GM12878 (cell line): ENCODE results near the gene MN1. TPM values are rescaled to one million over a fixed set of nuclear protein-coding genes. Genes with fewer than 3 reads are reported as not detected.

Experiments
- ATAC-seq: fragments of 200-7000 bp; cut with Tn5 transposase; 3 replicates; pipeline ENCODE4 v1.9.1; 2020; ENCODE audit warnings: mild to moderate bottlenecking, moderate library complexity
- BruUV-seq: library from RNA; stranded (reverse); fragments of 400-500 nt; replicated peaks from 2 replicates; lab custom pipeline; 2021; lab: Mats Ljungman, UMichigan
- CTCF ChIA-PET: fragments of 300-600 bp; sonication (Branson Sonifier 250); formaldehyde crosslinking; extraction: SDS; loops from one replicate; lab custom pipeline; 2021; ENCODE audit warnings: inconsistent platforms; lab: Yijun Ruan, JAX
- POLR2A ChIA-PET: fragments of 350-600 bp; formaldehyde crosslinking; extraction: SDS; loops from one replicate; lab custom pipeline; 2021; ENCODE audit warnings: inconsistent platforms; lab: Charles Lee
- RAD21 ChIA-PET: fragments of 300-600 bp; sonication (Branson Sonifier 250); formaldehyde crosslinking; loops from one replicate; lab custom pipeline; 2023; ENCODE audit warnings: antibody characterized with exemption; ENCODE audit not compliant: unreplicated experiment; lab: Charles Lee
- SMC1A ChIA-PET: fragments of 300-600 bp; sonication (Branson Sonifier 250); formaldehyde crosslinking; loops from one replicate; lab custom pipeline; 2023; ENCODE audit not compliant: unreplicated experiment, uncharacterized antibody; lab: Charles Lee
- DNase-seq: peaks from one replicate; pipeline ENCODE4 v3.0.0-alpha.2; 2011; ENCODE audit warnings: low read depth, low spot score
- FAIRE-seq: peaks from 3 replicates; lab custom pipeline; 2011; peaks lifted over from hg19 to GRCh38; lab: Jason Lieb, UNC
- H2AFZ ChIP-seq: 2 replicates; pipeline ENCODE4 v1.6.0; 2011; ENCODE audit warnings: low read depth, low read length, control low read depth; ENCODE audit not compliant: control insufficient read depth
- H3K27ac ChIP-seq: 2 replicates; pipeline ENCODE4 v1.5.1; 2011; ENCODE audit warnings: control low read depth; ENCODE audit not compliant: control insufficient read depth, insufficient read depth
- H3K27me3 ChIP-seq, 2 experiments: replicated peaks in 1 of 2; 2 replicates each; pipeline versions ENCODE4 v1.6.0 to v1.6.1; 2011; ENCODE audit warnings: low read length in 1 of 2; ENCODE audit not compliant: control insufficient read depth in 2 of 2, insufficient read depth in 2 of 2
- H3K36me3 ChIP-seq, 2 experiments: 2 replicates each; pipeline ENCODE4 v1.5.1; 2011; ENCODE audit warnings: low read length in 1 of 2; ENCODE audit not compliant: control insufficient read depth in 2 of 2, insufficient read depth in 2 of 2
- H3K4me1 ChIP-seq: 2 replicates; pipeline ENCODE4 v1.6.1; 2011; ENCODE audit warnings: mild to moderate bottlenecking, low read length, moderate library complexity, mixed read lengths; ENCODE audit not compliant: control insufficient read depth, insufficient read depth
- H3K4me2 ChIP-seq: 2 replicates; pipeline ENCODE4 v1.6.0; 2011; ENCODE audit warnings: control low read depth; ENCODE audit not compliant: control insufficient read depth, insufficient read depth
- H3K4me3 ChIP-seq: fragments of 200-600 bp; sonication (generic); 2 replicates; pipeline ENCODE4 v1.5.1; 2016
- H3K79me2 ChIP-seq: 2 replicates; pipeline ENCODE4 v1.6.0; 2011; ENCODE audit warnings: low read length; ENCODE audit not compliant: control insufficient read depth, insufficient read depth
- H3K9ac ChIP-seq: 2 replicates; pipeline ENCODE4 v1.8.0; 2011; ENCODE audit warnings: low read length, control low read depth, mixed read lengths; ENCODE audit not compliant: control insufficient read depth, insufficient read depth
- H3K9me3 ChIP-seq: replicated peaks from 3 replicates; pipeline ENCODE4 v1.5.1; 2011; ENCODE audit warnings: mild to moderate bottlenecking, low read length; ENCODE audit not compliant: control insufficient read depth, insufficient read depth
- H4K20me1 ChIP-seq: 2 replicates; pipeline ENCODE4 v1.6.0; 2011; ENCODE audit not compliant: control insufficient read depth, insufficient read depth
- ATF2 ChIP-seq: IDR thresholded peaks from 2 replicates; pipeline ENCODE4 v1.6.1; 2012; ENCODE audit warnings: low read length, inconsistent platforms
- FOXK2 ChIP-seq: fragments of 450-650 bp; IDR thresholded peaks from 2 replicates; pipeline ENCODE4 v1.6.1; 2017; ENCODE audit warnings: mild to moderate bottlenecking, moderate library complexity
- IKZF2 ChIP-seq, 2 experiments: fragments of 450-650 bp; IDR thresholded peaks; 2 replicates each; pipeline ENCODE4 v1.6.1; 2017; ENCODE audit warnings: mild to moderate bottlenecking in 2 of 2, moderate library complexity in 2 of 2
- MTA2 ChIP-seq: fragments of 450-650 bp; IDR thresholded peaks from 2 replicates; pipeline ENCODE4 v1.6.1; 2016; ENCODE audit warnings: low read depth, mild to moderate bottlenecking, moderate library complexity
- PRDM15 ChIP-seq: fragments of 450-650 bp; formaldehyde crosslinking; IDR thresholded peaks from 2 replicates; pipeline ENCODE4 v1.4.0; 2020; ENCODE audit warnings: mild to moderate bottlenecking, moderate library complexity
- RAD51 ChIP-seq: fragments of 450-650 bp; IDR thresholded peaks from 2 replicates; pipeline ENCODE4 v1.6.1; 2016; ENCODE audit warnings: moderate library complexity, mild to moderate bottlenecking, inconsistent platforms
- RELB ChIP-seq: fragments of 450-650 bp; IDR thresholded peaks from 2 replicates; pipeline ENCODE4 v1.6.1; 2017; ENCODE audit warnings: low read depth, mild to moderate bottlenecking, moderate library complexity
- SPI1 ChIP-seq: IDR thresholded peaks from 2 replicates; pipeline ENCODE4 v1.6.1; 2011; ENCODE audit warnings: low read depth, mild to moderate bottlenecking, low read length, moderate library complexity, borderline replicate concordance; ENCODE audit not compliant: insufficient read depth
- STAT3 ChIP-seq: IDR thresholded peaks from 2 replicates; pipeline ENCODE4 v1.6.1; 2011; ENCODE audit warnings: low read depth, low read length, improper control_type of control experiment
- WGBS: methylation state at CpG from one replicate; pipeline ENCODE4 v1.1.6; 2016; ENCODE audit warnings: low lambda C conversion rate; ENCODE audit not compliant: insufficient replicate concordance, insufficient coverage; ENCODE audit errors: missing lambda C conversion rate; 5-methylcytosine and 5-hydroxymethylcytosine counted together
- in situ Hi-C: fragments of 300-500 bp; cut with MboI; formaldehyde crosslinking; loops from 9 replicates; pipeline ENCODE4 v1.14.3; 2018; ENCODE audit warnings: mixed read lengths
- intact Hi-C: fragments of 100-400 bp; cut with micrococcal nuclease; formaldehyde crosslinking; loops from one replicate; pipeline ENCODE4 v1.14.2; 2022; ENCODE audit not compliant: unreplicated experiment
- polyA plus RNA-seq, 11 experiments: library from polyadenylated mRNA; depleted of rRNA in 4 of 11; unstranded in 6 of 11; stranded (reverse) in 5 of 11; fragments of >200 nt; fragmentation: Nextera tagmentation in 4 of 11; fragmentation: Illumina TruSeq in 1 of 11; extraction: Ambion mirVana in 4 of 11; extraction: Trizol in 1 of 11; gene quantifications; 1 replicate in 1 of 11; 2 replicates in 10 of 11; pipeline versions ENCODE4 v1.2.1 to v1.2.3, GENCODE V29; 2011 to 2016; ENCODE audit warnings: inconsistent platforms in 2 of 11, missing spikeins in 2 of 11, low read depth in 1 of 11
- total RNA-seq, 4 experiments: library from RNA; depleted of rRNA in 3 of 4; stranded (reverse); fragments of >200 nt in 3 of 4; fragmentation: Illumina TruSeq in 1 of 4; extraction: Trizol in 1 of 4; gene quantifications; 2 replicates each; pipeline versions ENCODE4 v1.2.1 to v1.2.3, GENCODE V29; 2013 to 2021
- TF ChIP-seq, protein P1 (sequence below): fragments of 450-650 bp; IDR thresholded peaks from 2 replicates; pipeline ENCODE4 v1.6.1; 2016; ENCODE audit warnings: mild to moderate bottlenecking, moderate library complexity, borderline replicate concordance

Gene MN1
- total and polyA plus RNA-seq, 10 of the 15 experiments (the other 5 are each of a cell fraction or from before 2014, with no cell fraction given) = under 0.01 to 0.24 (median 0.03) TPM; not detected in 3

DNA sequence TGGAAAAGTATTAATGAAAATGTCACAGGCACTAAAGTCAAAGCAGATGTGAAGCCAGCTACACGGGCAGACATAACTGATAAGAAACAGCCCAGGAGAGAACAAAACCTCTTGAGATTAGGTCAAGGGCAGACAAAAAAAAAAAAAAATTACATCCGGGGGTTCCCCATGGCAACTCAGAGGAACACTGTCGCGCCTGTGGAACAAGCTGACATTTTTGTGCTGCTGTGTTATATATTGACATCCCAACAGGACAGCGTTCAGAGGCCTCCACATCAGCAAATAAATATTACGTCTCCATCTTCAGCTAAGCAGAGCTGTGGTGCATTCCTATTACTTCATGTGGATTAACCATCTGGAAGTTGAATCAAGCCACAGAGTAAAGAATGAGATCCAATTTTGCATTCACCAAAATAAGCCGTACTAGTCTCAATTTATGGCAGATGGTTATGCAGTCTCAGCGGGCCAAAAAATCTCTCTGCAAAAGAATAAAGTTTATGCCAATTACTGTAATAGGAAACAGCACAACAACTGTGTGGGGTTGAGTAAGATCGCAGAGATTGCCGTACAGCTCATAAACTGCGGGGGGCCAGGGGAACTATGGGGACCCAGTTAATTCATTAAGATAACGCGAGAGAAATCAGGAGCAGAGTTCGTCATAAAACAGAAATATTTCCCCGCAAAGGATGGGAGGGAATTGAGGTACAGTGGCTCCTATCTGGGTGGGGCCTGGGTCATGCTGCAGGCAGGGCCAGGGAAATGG, 41.3 kb upstream of the MN1 start:
- Histone ChIP-seq H3K27ac (no peak overlapping the region), H2AFZ (no peak overlapping the region), H3K4me3 (no peak overlapping the region), H3K79me2 (no peaks in the 10 kb centered on the region), H4K20me1 (no peaks in the 10 kb centered on the region), H3K4me1 (no peaks in the 10 kb centered on the region), H3K36me3 (peaks cover 2 to 6% of the 10 kb centered on the region in 2 experiments; a peak in 3 of 4 replicates), H3K27me3 (no peaks in the 10 kb centered on the region), H3K4me2 (no peak overlapping the region), H3K9ac (no peak overlapping the region), H3K9me3 (no peaks in the 10 kb centered on the region)
- BruUV-seq = no TSS peak
- in situ Hi-C loops = no loop called here
- DNase-seq = no peak
- no peak for ATAC-seq
- no peak for FAIRE-seq
- 94% methylated on average over 15 of the region's 15 CpGs for WGBS
- ChIA-PET SMC1A (interaction anchor here (0.7 kb wide), 1 partner anchor 148 kb away, joined by 3 read pairs; no protein-coding TSS in a partner anchor), POLR2A (interaction anchor here (0.6 kb wide), 2 partner anchors 36 to 743 kb away, joined by 3 to 6 read pairs; no protein-coding TSS in a partner anchor), CTCF (interaction anchor here (2.1 kb wide), 1 partner anchor 38 kb away, joined by 5 read pairs; no protein-coding TSS in a partner anchor), RAD21 (no interaction called here)
- intact Hi-C loops = no loop called here
- TF ChIP-seq SPI1 (no peak), RAD51 (no peak), STAT3 (no peak), FOXK2 (no peak), RELB (no peak), IKZF2 (IDR thresholded peaks at IDR 0.05) (no peak), PRDM15 (CRISPR knock-in tag) (no peak), MTA2 (no peak), ATF2 (no peak)
- TF ChIP-seq, protein P1, sequence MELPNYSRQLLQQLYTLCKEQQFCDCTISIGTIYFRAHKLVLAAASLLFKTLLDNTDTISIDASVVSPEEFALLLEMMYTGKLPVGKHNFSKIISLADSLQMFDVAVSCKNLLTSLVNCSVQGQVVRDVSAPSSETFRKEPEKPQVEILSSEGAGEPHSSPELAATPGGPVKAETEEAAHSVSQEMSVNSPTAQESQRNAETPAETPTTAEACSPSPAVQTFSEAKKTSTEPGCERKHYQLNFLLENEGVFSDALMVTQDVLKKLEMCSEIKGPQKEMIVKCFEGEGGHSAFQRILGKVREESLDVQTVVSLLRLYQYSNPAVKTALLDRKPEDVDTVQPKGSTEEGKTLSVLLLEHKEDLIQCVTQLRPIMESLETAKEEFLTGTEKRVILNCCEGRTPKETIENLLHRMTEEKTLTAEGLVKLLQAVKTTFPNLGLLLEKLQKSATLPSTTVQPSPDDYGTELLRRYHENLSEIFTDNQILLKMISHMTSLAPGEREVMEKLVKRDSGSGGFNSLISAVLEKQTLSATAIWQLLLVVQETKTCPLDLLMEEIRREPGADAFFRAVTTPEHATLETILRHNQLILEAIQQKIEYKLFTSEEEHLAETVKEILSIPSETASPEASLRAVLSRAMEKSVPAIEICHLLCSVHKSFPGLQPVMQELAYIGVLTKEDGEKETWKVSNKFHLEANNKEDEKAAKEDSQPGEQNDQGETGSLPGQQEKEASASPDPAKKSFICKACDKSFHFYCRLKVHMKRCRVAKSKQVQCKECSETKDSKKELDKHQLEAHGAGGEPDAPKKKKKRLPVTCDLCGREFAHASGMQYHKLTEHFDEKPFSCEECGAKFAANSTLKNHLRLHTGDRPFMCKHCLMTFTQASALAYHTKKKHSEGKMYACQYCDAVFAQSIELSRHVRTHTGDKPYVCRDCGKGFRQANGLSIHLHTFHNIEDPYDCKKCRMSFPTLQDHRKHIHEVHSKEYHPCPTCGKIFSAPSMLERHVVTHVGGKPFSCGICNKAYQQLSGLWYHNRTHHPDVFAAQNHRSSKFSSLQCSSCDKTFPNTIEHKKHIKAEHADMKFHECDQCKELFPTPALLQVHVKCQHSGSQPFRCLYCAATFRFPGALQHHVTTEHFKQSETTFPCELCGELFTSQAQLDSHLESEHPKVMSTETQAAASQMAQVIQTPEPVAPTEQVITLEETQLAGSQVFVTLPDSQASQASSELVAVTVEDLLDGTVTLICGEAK = no peak
